Neural progenitor cell (in vitro differentiated cells): ENCODE results near the gene SFXN5. TPM values are rescaled to one million over a fixed set of nuclear protein-coding genes. Genes with fewer than 3 reads are reported as not detected.

Experiments
- DNase-seq: peaks from one replicate; pipeline ENCODE4 v3.0.0-alpha.2; 2016; ENCODE audit warnings: low spot score
- H2AFZ ChIP-seq: fragments of 200-600 bp; sonication (generic); replicated peaks from 2 replicates; pipeline ENCODE4 v1.6.1; 2016; ENCODE audit warnings: antibody characterized with exemption
- H3F3A ChIP-seq: fragments of 200-600 bp; sonication (generic); 2 replicates; pipeline ENCODE4 v1.6.1; 2016; ENCODE audit warnings: antibody characterized with exemption, low read depth
- H3K27ac ChIP-seq: fragments of 200-600 bp; sonication (generic); 2 replicates; pipeline ENCODE4 v1.5.1; 2016; ENCODE audit warnings: mild to moderate bottlenecking
- H3K27me3 ChIP-seq: fragments of 200-600 bp; sonication (generic); 2 replicates; pipeline ENCODE4 v1.6.1; 2016; ENCODE audit warnings: mild to moderate bottlenecking, moderate library complexity
- H3K36me3 ChIP-seq: fragments of 200-600 bp; sonication (generic); 2 replicates; pipeline ENCODE4 v1.5.1; 2016
- H3K4me1 ChIP-seq: fragments of 200-600 bp; sonication (generic); 2 replicates; pipeline ENCODE4 v1.6.1; 2016; ENCODE audit warnings: mixed run types
- H3K4me2 ChIP-seq: fragments of 200-600 bp; sonication (generic); 2 replicates; pipeline ENCODE4 v1.6.1; 2016
- H3K4me3 ChIP-seq: fragments of 200-600 bp; sonication (generic); 2 replicates; pipeline ENCODE4 v1.5.1; 2016
- H3K79me2 ChIP-seq: fragments of 200-600 bp; sonication (generic); 2 replicates; pipeline ENCODE4 v1.6.1; 2016; ENCODE audit warnings: low read depth
- H3K9ac ChIP-seq: fragments of 200-600 bp; sonication (generic); 2 replicates; pipeline ENCODE4 v1.6.1; 2016
- H3K9me3 ChIP-seq: fragments of 200-600 bp; sonication (generic); 2 replicates; pipeline ENCODE4 v1.5.1; 2016; ENCODE audit warnings: low read depth
- H4K20me1 ChIP-seq: fragments of 200-600 bp; sonication (generic); 2 replicates; pipeline ENCODE4 v1.6.1; 2016; ENCODE audit warnings: low read depth
- H3K27ac Mint-ChIP-seq: 3 replicates; pipeline ENCODE4 v1.8.0; 2021; ENCODE audit warnings: mixed read lengths
- H3K27me3 Mint-ChIP-seq: 2 replicates; pipeline ENCODE4 v1.8.0; 2022; ENCODE audit warnings: low read depth, mild to moderate bottlenecking, inconsistent platforms, moderate library complexity, mixed read lengths; ENCODE audit not compliant: insufficient read depth
- H3K36me3 Mint-ChIP-seq: 3 replicates; pipeline ENCODE4 v1.8.0; 2021; ENCODE audit warnings: mixed read lengths
- H3K4me1 Mint-ChIP-seq: 3 replicates; pipeline ENCODE4 v1.8.0; 2021; ENCODE audit warnings: mixed read lengths
- H3K4me3 Mint-ChIP-seq: 3 replicates; pipeline ENCODE4 v1.8.0; 2021; ENCODE audit warnings: mild to moderate bottlenecking, moderate library complexity, mixed read lengths
- H3K9me3 Mint-ChIP-seq: 3 replicates; pipeline ENCODE4 v1.8.0; 2020; ENCODE audit warnings: mixed read lengths
- EZH2 ChIP-seq: fragments of 200-600 bp; sonication (generic); IDR thresholded peaks from 2 replicates; pipeline ENCODE4 v1.6.1; 2017; ENCODE audit warnings: antibody characterized with exemption, mild to moderate bottlenecking, moderate library complexity
- EZH2phosphoT487 ChIP-seq: fragments of 200-600 bp; sonication (generic); IDR thresholded peaks from 2 replicates; pipeline ENCODE4 v1.6.1; 2017; ENCODE audit warnings: antibody characterized with exemption
- total RNA-seq: library from RNA; depleted of rRNA; stranded (reverse); fragments of >200 nt; gene quantifications from 2 replicates; pipeline ENCODE4 v1.2.3, GENCODE V29; 2015; ENCODE audit warnings: low replicate concordance
- TF ChIP-seq, protein P1 (sequence below): fragments of 200-600 bp; sonication (generic); IDR thresholded peaks from 2 replicates; pipeline ENCODE4 v1.5.1; 2017; ENCODE audit warnings: antibody characterized with exemption, mild to moderate bottlenecking

SFXN5 gene
- total RNA-seq, 1 donor from 2014 or later, result 3.4 TPM

- no peaks in the 10 kb centered on the region for H3K9me3 Mint-ChIP-seq
- H4K20me1 ChIP-seq, result peaks cover 24% of the 10 kb centered on the region
- H3K27me3 ChIP-seq, result peaks cover 13% of the 10 kb centered on the region
- no peak overlapping the region for H3K4me3 ChIP-seq
- no peaks in the 10 kb centered on the region for H3K79me2 ChIP-seq
- H3K36me3 ChIP-seq, result no peaks in the 10 kb centered on the region
- peaks cover 22% of the 10 kb centered on the region for H3K4me1 Mint-ChIP-seq
- H3K27ac Mint-ChIP-seq, result no peak overlapping the region
- peaks cover 20% of the 10 kb centered on the region for H3F3A ChIP-seq
- peaks cover 15% of the 10 kb centered on the region for H3K4me1 ChIP-seq
- H3K36me3 Mint-ChIP-seq, result no peaks in the 10 kb centered on the region
- peaks cover 8% of the 10 kb centered on the region for H3K27me3 Mint-ChIP-seq
- no peaks in the 10 kb centered on the region for H3K9me3 ChIP-seq
- H3K4me2 ChIP-seq, result no peak overlapping the region
- H3K9ac ChIP-seq, result no peak overlapping the region
- H3K4me3 Mint-ChIP-seq, result no peak overlapping the region
- no peak overlapping the region for H2AFZ ChIP-seq
- no peak for DNase-seq
- TF ChIP-seq, protein P1, sequence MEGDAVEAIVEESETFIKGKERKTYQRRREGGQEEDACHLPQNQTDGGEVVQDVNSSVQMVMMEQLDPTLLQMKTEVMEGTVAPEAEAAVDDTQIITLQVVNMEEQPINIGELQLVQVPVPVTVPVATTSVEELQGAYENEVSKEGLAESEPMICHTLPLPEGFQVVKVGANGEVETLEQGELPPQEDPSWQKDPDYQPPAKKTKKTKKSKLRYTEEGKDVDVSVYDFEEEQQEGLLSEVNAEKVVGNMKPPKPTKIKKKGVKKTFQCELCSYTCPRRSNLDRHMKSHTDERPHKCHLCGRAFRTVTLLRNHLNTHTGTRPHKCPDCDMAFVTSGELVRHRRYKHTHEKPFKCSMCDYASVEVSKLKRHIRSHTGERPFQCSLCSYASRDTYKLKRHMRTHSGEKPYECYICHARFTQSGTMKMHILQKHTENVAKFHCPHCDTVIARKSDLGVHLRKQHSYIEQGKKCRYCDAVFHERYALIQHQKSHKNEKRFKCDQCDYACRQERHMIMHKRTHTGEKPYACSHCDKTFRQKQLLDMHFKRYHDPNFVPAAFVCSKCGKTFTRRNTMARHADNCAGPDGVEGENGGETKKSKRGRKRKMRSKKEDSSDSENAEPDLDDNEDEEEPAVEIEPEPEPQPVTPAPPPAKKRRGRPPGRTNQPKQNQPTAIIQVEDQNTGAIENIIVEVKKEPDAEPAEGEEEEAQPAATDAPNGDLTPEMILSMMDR, result no peak
- TF ChIP-seq EZH2 (no peak), EZH2phosphoT487 (no peak)
- H3K27ac ChIP-seq, result no peak overlapping the region
These were observed 71.5 kb downstream of the SFXN5 start for GRCh38 chr2:72999729-73000725.

GRCh38 chr2:72998724-72999123 lies 72.8 kb downstream of the SFXN5 start:
- Histone ChIP-seq H2AFZ (no peak overlapping the region), H3K4me3 (no peak overlapping the region), H3K36me3 (no peaks in the 10 kb centered on the region), H3K9ac (no peak overlapping the region), H4K20me1 (peaks cover 35% of the 10 kb centered on the region), H3K27ac (no peak overlapping the region), H3K27me3 (peaks cover 26% of the 10 kb centered on the region), H3K9me3 (no peaks in the 10 kb centered on the region), H3K79me2 (no peaks in the 10 kb centered on the region), H3F3A (peaks cover 23% of the 10 kb centered on the region), H3K4me2 (no peak overlapping the region), H3K4me1 (peaks cover 21% of the 10 kb centered on the region)
- TF ChIP-seq, protein P1, result no peak
- TF ChIP-seq EZH2 (no peak), EZH2phosphoT487 (no peak)
- Mint-ChIP-seq H3K36me3 (no peaks in the 10 kb centered on the region), H3K4me3 (no peak overlapping the region), H3K27ac (no peak overlapping the region), H3K4me1 (peaks cover 27% of the 10 kb centered on the region), H3K9me3 (no peaks in the 10 kb centered on the region), H3K27me3 (peaks cover 10% of the 10 kb centered on the region)
- DNase-seq, result no peak

GRCh38 chr2:72998234-72998651 lies 73.3 kb downstream of the SFXN5 start:
- Histone ChIP-seq H3K79me2 (no peaks in the 10 kb centered on the region), H3K4me2 (no peak overlapping the region), H3K27me3 (peaks cover 30% of the 10 kb centered on the region), H3K4me3 (no peak overlapping the region), H3F3A (peaks cover 23% of the 10 kb centered on the region), H3K9ac (no peak overlapping the region), H4K20me1 (peaks cover 40% of the 10 kb centered on the region), H3K27ac (no peak overlapping the region), H3K4me1 (peaks cover 21% of the 10 kb centered on the region), H3K9me3 (no peaks in the 10 kb centered on the region), H2AFZ (no peak overlapping the region), H3K36me3 (no peaks in the 10 kb centered on the region)
- H3K36me3 Mint-ChIP-seq, result no peaks in the 10 kb centered on the region
- H3K27ac Mint-ChIP-seq, result no peak overlapping the region
- H3K4me1 Mint-ChIP-seq, result peaks cover 26% of the 10 kb centered on the region
- H3K4me3 Mint-ChIP-seq, result no peak overlapping the region
- no peaks in the 10 kb centered on the region for H3K9me3 Mint-ChIP-seq
- TF ChIP-seq, protein P1, result no peak
- no peak for TF ChIP-seq EZH2
- TF ChIP-seq EZH2phosphoT487, result no peak
- peaks cover 10% of the 10 kb centered on the region for H3K27me3 Mint-ChIP-seq
- no peak for DNase-seq
